Mesenteric fat pad (tissue), 1 donor: ENCODE measurements around the gene TMEM98. TPM values are rescaled to one million over a fixed set of nuclear protein-coding genes. Genes with fewer than 3 reads are reported as not detected.
A peak's percentile ranks its signal among the peaks of the same experiment; 100 is the strongest.
"Not testable (repeated sequence)": the region's sequence is repeated elsewhere in the genome, so short reads cannot be mapped to it uniquely, and the experiment has no call there.

Experiments
- DNase-seq: peaks from one replicate; pipeline ENCODE4 v3.0.0-alpha.2; 2020; ENCODE audit warnings: low spot score
- total RNA-seq: library from RNA; stranded (reverse); fragmentation: NEBNext Ultra II Directional; extraction: Animal tissue kit (Norgen Biotek cat#: 25700); gene quantifications from one replicate; pipeline ENCODE4 v1.2.1, GENCODE V29; 2021
- donor health status: DM: yes; HTN: yes; CAD: no.

The TMEM98 gene
- total RNA-seq, 1 donor from 2014 or later, result 19.2 TPM

- no peak for DNase-seq
Observed at GRCh38 chr17:32976605-32977004, 48.7 kb downstream of the TMEM98 start.

DNA sequence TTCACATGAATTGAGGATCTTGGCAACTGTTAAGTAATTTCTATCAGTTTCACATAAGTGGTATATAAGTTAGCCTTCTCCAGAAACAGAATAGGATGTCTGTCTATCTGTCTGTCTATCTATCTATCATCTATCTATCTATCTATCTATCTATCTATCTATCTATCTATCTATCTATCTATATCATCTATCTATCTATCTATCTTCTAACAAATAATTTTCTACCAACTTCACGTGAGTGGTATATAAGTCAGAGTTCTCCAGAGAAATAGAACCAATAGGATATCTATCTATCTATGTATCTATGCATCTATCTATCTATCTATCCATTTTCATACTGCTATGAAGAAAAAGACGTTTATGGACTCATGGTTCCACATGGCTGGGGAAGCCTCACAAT, 52.3 kb downstream of the TMEM98 start:
- DNase-seq, result no peak

DNA sequence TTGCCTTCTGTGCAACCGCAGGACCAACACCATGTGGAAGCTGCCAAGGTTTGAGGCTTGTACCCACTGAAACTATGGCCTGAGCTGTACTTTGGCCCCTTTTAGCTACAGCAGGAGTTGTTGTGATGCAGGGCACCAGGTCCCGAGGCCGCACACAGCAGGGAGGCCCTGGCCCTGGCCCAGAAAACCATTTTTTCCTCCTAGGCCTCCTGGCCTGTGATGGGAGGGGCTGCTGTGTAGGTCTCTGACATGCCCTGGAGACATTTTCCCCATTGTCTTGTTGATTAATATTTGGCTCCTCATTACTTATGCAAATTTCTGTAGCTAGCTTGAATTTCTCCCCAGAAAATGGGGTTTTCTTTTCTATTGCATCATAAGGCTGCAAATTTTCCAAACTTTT, 53.7 kb downstream of the TMEM98 start:
- not testable (repeated sequence) for DNase-seq

DNA sequence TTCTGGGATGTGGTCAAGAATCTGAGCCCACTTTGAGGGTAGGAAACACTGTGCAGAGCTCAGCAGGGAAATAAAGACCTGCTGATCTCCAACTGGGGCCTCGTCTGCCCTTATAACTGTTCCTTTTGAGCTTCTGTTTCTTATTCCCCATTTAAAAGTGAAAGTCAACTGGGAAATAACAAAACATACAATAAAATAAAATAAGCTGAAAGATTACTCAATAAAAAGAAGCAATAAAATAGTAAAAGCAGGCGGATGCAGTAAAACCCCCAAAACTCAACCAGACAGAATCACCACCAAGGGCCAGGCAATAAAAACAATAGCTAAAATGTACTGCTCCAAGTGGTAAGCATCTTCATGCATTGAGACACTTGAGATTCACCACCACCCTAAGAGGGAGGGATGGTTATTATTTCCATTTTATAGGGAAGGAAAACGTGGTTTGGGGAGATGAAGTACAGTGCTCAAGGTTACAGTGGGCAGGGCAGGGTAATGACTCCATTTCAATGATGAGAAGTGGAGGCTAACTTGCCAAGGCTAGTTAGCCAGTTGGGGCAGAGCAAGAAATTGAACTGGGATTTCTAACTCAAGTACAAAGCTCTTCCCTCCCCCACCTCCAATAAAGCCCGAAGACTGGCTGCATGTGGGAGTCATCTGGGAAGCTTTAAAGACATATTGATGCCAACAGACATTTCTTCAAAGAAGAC, 57.2 kb downstream of the TMEM98 start:
- no peak for DNase-seq

GRCh38 chr17:32987453-32987805, 59.5 kb downstream of the TMEM98 start:
- DNase-seq, result not testable (repeated sequence)

DNA sequence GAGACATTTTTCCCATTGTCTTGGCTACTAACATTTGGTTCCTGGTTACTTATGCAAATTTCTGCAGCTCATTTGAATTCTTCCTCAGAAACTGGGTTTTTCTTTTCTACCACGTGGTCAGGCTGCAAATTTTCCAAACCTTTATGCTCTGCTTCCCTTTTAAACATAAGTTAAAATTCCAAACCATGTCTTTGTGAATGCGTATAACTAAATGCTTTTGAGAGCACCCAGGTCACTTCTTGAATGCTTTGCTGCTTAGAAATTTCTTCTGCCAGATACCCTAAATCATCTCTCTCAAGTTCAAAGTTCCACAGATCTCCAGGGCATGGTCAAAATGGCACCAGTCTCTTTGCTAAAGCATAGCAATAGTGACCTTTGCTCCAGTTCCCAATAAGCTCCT, 59.9 kb downstream of the TMEM98 start:
- DNase-seq, result not testable (repeated sequence)

DNA sequence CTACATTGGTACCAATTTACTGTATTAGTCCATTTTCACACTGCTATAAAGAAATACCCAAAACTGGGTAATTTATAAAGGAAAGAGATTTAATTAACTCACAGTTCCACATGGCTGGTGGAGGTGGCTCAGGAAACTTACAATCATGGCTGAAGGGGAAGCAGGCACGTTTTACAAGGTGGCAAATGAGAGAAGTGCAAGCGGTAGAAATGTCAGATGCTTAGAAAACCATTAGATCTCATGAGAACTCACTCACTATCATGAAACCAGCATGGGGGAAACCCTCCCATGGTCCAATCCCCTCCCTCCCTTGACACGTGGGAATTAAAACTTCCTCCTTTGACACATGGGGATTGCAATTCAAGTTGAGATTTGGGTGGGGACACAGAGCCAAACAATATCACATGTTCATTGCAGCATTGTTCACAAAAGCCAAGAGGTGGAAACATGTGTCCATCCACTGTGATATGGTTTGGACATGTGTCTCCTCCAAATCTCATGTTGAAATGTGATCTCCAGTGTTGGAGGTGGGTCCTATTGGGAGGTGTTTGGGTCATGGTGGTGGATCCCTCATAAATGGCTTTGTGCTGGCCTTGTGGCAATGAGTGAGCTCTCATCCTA, 60.6 kb downstream of the TMEM98 start:
- DNase-seq, result peak; percentile 9

GRCh38 chr17:32992321-32993033, 64.5 kb downstream of the TMEM98 start:
- peak; percentile 49 for DNase-seq

- no peak for DNase-seq
Observed at GRCh38 chr17:32993977-32994376, 66.0 kb downstream of the TMEM98 start.

Other genes with a start within 250 kb of the TMEM98 start
- gene MYO1D, start 51.0 kb upstream of the TMEM98 start, total RNA-seq, result 36.0 TPM
- gene SPACA3, start 63.7 kb downstream of the TMEM98 start, total RNA-seq, result not detected